Middle frontal gyrus (tissue), 1 donor: ENCODE measurements around the gene UNC93A.

Source experiments
- DNase-seq: peaks from one replicate; pipeline ENCODE4 v3.0.0-alpha.2; 2015; ENCODE audit warnings: low spot score; ENCODE audit errors: extremely low spot score

UNC93A gene

GRCh38 chr6:167293088-167293589, 2.0 kb downstream of the UNC93A start:
- DNase-seq: no peak

- DNase-seq: no peak
These were observed 2.5 kb downstream of the UNC93A start for GRCh38 chr6:167293590-167294091.

DNA sequence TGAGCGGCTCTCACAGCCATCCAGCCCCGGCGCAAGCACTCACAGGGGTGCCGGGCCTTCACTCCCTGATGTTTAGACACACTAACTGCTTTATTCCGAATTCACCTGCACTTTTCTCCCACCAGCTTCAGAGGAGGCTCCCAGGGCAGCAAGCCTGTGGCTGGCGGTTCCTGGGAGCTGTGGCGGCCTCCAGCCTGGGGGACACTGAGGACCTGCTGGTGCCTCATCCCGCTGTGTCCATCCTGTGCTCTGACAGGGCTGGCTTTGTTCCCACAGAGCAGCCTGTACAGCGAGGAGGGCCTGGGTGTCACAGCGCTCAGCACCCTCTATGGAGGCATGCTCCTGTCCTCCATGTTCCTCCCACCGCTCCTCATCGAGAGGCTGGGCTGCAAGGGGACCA, 3.1 kb downstream of the UNC93A start:
- no peak for DNase-seq

DNA sequence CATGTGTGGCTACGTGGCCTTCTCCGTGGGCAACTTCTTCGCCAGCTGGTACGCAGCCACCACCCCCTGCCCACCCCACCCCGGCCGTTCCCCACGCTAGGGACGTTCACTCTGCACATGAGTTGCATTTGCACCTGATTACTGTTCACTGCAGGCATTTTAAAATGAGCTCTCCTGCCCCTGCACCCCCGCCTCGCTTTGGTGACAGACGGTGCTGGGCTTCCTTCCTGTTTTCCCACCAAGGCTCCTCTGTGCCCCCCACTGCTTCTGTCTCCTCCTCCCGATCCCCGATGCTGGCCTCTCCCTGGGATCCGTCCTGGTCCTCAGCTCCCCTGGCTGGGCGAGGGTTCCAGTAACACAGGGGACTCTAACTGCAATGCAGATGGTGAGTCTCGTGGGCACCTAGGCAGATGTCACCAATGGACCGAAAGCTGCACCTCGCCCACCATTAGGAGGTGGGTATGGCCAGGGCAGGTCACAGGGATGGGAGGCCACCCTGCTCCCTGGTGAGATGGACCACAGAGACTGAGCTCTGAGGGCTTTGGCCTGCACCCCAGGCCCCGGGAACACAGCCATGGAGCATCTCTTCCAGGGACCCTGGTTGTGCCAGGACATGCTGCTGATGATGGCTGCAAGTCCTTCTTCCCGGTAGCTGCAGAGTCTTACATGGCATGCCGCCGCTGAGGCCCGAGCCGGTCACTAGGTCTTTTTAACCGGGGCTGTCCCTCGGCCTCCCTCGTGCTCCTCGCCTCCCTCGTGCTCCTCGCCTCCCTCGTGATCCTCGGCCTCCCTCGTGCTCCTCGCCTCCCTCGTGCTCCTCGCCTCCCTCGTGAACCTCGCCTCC, 3.8 kb downstream of the UNC93A start:
- DNase-seq: no peak

GRCh38 chr6:167295495-167296292, 4.6 kb downstream of the UNC93A start:
- DNase-seq: no peak

DNA sequence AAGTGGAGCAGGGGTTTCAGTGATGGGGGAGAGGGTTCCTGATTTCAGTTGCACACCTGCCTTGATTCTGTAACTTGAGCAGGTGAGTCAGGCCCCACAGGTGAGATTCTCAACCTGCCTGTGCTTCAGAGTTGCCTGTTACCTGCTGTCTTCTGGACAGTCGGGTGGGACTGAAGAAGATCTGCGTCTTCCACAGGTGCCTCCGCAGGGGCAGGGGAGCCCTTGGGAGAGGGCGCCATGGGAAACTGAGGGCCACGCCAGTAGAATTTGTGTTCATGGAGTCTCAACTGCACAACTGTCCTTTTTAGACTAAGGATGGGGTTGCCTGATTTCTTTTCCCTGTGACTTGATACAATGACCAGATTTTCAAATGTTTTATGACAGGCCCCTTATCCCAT, 5.2 kb downstream of the UNC93A start:
- no peak for DNase-seq

- no peak for DNase-seq
These were observed 5.8 kb downstream of the UNC93A start for GRCh38 chr6:167296902-167297301.

DNA sequence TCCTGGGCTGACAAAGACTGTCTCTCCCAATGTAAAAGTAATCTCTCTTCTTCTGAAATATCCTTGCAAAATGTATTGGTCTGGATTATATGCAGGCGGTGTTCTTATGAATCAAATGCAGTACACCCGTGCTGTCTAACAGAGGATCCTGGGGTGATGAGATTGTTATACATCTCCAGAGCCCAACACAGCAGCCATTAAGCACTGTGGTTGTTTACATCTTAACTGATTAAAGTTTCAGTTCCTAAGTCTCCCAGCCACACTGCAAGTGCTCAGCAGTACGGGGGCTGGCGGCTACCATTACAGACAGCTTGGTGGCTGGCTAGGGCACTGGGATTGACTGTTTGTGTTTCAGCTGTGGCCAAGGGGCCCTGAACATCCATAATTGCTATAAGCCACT, 7.0 kb downstream of the UNC93A start:
- DNase-seq: no peak

DNA sequence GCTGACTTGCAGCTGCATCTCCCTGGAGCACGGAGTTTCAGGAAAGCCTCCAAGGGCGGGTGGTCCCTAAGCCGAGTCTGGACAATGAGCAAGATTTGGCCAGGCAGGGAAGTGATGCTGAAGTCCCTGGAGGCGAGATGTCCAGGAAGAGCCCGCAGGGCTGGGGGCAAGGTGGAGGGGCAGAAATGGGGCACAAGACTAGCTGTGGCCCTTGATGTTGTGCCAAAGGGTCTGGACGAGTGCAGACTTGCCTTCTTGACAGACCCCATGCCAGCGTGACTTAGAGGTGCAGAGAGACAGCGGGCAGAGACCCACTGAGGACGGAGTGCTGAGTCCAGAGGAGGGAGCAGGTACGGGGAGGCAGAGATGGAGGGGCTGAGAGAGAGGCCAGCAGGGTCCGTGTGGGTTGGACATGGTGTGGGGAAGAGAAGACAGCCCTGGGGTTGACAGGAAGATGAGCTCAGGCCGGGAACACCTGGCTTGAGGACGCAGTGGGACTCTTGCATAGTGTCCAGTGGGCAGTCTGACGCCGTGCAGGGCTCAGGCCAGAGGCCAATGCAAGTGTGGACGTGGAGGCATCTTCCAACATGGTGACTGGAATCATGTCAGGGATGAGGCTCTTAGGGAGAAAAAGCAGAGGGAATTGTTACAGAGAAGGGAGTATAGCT, 8.7 kb downstream of the UNC93A start:
- DNase-seq: no peak

DNA sequence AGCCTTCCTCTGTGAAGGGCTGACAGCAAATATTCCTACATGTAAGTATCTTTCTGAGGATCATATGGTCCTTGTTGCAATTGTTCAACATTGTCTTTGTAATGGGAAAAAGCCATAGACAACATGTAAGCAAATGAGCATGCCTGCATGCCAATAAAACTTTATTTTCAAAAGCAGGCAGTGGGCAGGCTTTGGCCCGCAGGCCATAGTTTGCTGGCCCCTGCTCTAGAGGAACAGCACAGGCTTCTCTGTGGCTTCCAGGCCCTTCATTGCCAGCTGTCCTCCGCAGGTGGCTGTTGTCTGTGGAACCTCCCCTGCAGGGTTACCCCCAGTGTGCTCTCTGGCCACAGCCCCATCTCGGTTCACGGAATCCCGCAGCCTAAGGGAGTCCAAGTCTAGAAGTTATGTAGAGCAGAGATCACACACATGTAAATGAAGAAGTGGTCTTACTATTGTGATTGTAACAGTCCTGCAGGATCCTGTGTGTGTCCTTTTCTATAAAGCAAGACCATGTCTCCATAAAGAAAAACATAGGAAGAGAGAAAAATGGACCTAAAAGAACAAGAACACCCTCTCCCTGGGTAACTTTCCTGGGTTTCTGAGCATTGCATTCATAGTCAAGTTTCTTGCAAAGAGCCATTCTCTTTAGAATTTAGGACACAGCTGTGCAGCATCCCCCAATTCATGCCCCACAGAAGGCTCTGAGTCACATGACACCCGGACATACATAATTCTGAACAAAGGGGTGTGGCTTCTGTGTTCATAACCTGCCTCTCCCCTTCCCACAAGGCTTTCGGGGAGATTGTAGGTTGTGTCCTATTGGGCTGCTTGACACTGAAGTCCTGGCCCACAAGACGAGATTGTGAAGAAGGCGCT, 10.0 kb downstream of the UNC93A start:
- no peak for DNase-seq

DNA sequence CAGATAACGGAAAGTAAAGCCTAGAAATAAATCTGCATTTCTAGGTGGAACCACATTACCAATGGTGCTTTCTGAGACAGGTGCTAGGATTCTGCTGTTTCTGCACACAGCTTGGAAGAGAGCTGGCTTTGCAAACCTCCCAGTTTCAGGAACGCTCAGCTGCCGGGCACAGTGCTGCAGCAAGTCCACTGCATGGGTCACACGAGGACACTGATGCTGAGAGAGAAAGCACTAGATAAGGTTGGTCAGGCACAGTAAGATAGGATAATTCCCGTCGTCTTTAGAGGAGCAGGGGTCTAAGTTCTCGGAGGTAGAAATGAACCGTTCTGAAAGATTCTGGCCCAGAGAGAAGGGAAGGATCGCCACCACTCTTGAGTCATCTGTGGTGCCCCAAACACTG, 11.0 kb downstream of the UNC93A start:
- no peak for DNase-seq

DNA sequence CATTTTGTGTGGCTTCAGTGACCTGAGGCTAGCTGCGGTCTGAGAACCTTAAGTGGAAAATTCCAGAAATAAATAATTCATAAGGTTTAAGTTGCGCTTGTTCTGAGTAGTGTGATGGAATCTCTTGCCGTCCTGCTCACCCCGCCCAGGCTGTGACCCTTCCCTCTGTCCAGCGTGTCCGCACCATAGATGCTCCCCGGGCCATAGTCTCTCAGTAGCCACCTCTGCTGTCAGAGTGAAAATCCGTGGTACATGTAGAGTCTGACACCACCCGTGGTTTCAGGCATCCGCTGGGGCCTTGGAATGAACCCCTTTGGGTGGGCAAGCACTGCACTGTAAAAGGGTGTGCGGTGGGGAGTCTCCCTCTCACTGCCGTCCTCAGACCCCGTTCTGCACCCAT, 11.7 kb downstream of the UNC93A start:
- DNase-seq: no peak

DNA sequence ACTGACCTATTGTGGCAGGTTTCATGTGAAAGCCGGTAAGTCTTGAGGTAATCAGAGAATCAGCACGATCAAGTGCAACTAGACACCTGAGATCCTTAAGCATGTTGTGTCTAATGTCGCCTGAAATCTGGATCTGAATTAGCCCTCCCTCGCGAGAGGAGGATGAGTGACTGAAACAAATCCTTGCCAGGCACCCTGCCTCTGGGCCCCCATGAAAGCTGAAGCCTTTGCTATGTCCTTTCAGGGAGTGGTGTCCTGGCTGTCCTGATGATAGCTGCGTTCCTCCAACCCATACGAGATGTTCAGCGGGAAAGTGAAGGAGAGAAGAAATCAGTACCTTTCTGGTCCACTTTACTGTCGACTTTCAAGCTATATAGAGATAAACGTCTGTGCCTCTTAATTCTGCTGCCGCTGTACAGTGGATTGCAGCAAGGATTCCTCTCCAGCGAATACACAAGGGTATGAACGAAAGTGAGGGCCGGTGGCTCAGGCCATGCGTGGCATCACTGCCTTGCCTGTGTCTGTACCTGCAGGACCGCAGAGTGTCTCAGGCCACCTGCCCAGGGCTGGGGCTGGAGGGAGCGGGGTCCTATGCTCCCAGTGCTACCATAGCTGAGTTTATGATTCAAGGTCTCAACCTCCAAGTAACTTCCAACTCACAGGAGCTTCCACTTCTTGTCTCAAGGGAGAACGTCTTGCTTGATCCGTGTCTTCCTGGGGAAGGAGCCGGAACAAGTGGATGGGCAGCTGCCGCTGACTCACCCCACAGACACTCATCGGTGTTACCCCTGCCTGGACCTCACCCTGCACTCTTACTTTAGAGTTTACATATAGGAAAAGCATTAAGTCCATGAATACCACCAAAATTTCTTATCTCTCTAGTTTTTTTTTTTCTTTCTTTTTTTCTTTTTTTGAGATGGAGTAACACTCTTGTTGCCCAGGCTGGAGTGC, 12.8 kb downstream of the UNC93A start:
- DNase-seq: no peak

DNA sequence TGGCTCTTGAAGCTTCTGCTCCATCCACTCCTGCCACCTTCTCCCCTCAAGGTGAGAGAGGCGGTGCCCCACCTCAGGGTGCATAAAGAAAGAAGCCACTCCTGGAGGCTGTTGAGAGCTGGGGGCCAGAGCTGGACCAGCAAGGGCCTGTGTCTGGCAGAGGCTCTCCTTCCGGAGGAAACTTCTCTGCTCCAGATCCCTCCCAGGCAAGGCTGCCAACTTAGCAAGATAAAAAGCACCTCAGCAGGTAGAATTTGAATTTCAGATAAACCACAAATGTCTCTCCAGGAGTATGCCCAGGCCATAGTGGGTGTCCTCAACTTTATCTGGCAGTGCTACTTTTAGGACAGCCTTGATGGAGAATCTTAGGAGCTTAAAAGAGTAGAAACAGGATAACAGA, 13.8 kb downstream of the UNC93A start:
- DNase-seq: no peak

DNA sequence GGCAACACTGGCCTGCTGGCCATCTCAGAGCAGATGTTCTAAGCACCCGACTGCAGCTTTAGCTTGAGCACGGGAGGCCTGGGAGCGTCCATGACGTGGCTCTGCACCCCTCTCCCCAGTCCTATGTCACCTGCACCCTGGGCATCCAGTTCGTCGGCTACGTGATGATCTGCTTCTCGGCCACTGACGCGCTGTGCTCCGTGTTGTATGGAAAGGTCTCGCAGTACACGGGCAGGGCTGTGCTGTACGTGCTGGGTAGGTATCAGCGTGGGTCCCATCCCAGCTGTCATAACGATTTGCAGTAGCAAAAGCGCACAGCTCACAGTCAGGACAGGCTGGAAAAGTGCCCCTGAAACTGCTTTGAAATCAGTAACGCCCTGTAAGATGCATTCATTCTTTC, 14.7 kb downstream of the UNC93A start:
- no peak for DNase-seq

- no peak for DNase-seq
These were observed 15.4 kb downstream of the UNC93A start for GRCh38 chr6:167306401-167306998.

- no peak for DNase-seq
These were observed 16.3 kb downstream of the UNC93A start for GRCh38 chr6:167307342-167307955.

- no peak for DNase-seq
These were observed 17.1 kb downstream of the UNC93A start for GRCh38 chr6:167308207-167308606.
